Tibial nerve (tissue), 4 donors: ENCODE results near the gene RAD51C. TPM values are rescaled to one million over a fixed set of nuclear protein-coding genes. Genes with fewer than 3 reads are reported as not detected.
A peak's percentile ranks its signal among the peaks of the same experiment; 100 is the strongest.
"Not testable (repeated sequence)": the region's sequence is repeated elsewhere in the genome, so short reads cannot be mapped to it uniquely, and the experiment has no call there.

ENCODE experiments used
- DNase-seq, 2 donors: peaks; one replicate each; pipeline ENCODE4 v3.0.0-alpha.2; 2019; ENCODE audit warnings: low spot score in 2 of 2
- H3K27ac ChIP-seq, 4 donors: fragments of 200-600 bp; sonication (generic) in 3 of 4; one replicate each; pipeline ENCODE4 v1.5.1; 2017 to 2019; ENCODE audit warnings: mild to moderate bottlenecking in 1 of 4
- H3K27me3 ChIP-seq, 2 donors: fragments of 200-600 bp; sonication (generic) in 1 of 2; one replicate each; pipeline versions ENCODE4 v1.5.1 to v1.6.0; 2017 to 2019
- H3K36me3 ChIP-seq, 3 donors: fragments of 200-600 bp; sonication (generic); one replicate each; pipeline ENCODE4 v1.5.1; 2018 to 2019
- H3K4me1 ChIP-seq, 4 donors: fragments of 200-600 bp; sonication (generic) in 3 of 4; one replicate each; pipeline ENCODE4 v1.5.1; 2017 to 2019
- H3K4me3 ChIP-seq, 4 donors: fragments of 200-600 bp; sonication (generic) in 3 of 4; one replicate each; pipeline ENCODE4 v1.5.1; 2017 to 2019; ENCODE audit warnings: mild to moderate bottlenecking in 1 of 4, moderate library complexity in 1 of 4
- H3K9me3 ChIP-seq, 4 donors: fragments of 200-600 bp; sonication (generic) in 3 of 4; one replicate each; pipeline ENCODE4 v1.5.1; 2017 to 2019
- CTCF ChIP-seq, 5 experiments: fragments of 200-600 bp in 3 of 5; fragments of 450-650 bp in 2 of 5; sonication (generic) in 3 of 5; IDR thresholded peaks; one replicate each; pipeline ENCODE4 v1.5.1; 2016 to 2019; ENCODE audit warnings: antibody characterized with exemption in 5 of 5, mild to moderate bottlenecking in 3 of 5, moderate library complexity in 2 of 5
- EP300 ChIP-seq, 2 donors: sonication (generic); formaldehyde crosslinking; IDR thresholded peaks; one replicate each; pipeline ENCODE4 v1.6.1; 2017; ENCODE audit warnings: antibody characterized with exemption in 2 of 2, mild to moderate bottlenecking in 1 of 2
- POLR2A ChIP-seq, 2 donors: fragments of 450-650 bp; IDR thresholded peaks; one replicate each; pipeline ENCODE4 v1.6.1; 2017; ENCODE audit warnings: antibody characterized with exemption in 2 of 2, mild to moderate bottlenecking in 2 of 2, moderate library complexity in 2 of 2
- WGBS, 2 donors: methylation state at CpG; one replicate each; pipeline ENCODE4 v1.1.5; 2018; 5-methylcytosine and 5-hydroxymethylcytosine counted together
- total RNA-seq, 4 donors: library from RNA; depleted of rRNA; stranded (reverse); fragments of >200 nt; gene quantifications; one replicate each; pipeline ENCODE4 v1.1.0, GENCODE V29; 2016

The RAD51C gene
- total RNA-seq: 10 to 100 TPM; 10.3 to 18.8 (median 13.5) TPM

DNA sequence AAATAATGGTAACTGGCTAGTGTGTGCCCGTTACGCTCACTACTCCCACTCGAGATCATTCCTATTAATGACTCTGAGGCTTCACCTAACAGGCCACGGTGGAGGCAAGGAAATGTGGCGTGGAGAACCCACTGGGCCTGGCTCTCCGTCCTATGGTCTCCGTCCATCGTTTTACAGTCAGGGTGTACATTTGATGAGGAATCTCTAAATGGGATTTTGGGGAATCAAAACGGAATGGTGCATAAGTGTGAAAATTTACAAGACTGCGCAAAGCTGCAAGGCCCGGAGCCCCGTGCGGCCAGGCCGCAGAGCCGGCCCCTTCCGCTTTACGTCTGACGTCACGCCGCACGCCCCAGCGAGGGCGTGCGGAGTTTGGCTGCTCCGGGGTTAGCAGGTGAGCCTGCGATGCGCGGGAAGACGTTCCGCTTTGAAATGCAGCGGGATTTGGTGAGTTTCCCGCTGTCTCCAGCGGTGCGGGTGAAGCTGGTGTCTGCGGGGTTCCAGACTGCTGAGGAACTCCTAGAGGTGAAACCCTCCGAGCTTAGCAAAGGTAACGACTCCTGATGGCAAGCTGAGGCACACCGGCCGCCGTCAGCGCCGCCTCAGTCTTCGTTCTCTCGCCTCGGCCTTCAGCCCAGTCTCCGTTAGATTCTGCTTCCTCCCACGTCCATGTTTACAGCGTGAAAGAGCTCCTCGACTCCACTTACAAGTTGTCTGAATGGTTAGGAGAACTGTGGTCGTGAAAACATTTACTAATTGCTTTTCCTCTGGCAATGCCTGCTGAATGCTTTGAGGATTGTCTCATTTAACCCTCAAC lies at the start of gene RAD51C:
Gene RAD51C, plus strand, starts transcription at position 364 of the 817 bp plus-strand sequence. Its CDS starts 42 bp downstream, at position 406.
- DNase-seq: peak; percentile 52 to 62
- WGBS, 2 donors: 10 to 12% methylated on average over 45 to 50 of the region's 50 CpGs
- no peaks in the 10 kb centered on the region for H3K27me3 ChIP-seq

GRCh38 chr17:58643147-58643546 lies 49.3 kb upstream of the RAD51C start:
- WGBS, 2 donors: 46 to 52% methylated on average over 2 of the region's 2 CpGs
- Histone ChIP-seq H3K9me3 (no peaks in the 10 kb centered on the region), H3K36me3 (no peaks in the 10 kb centered on the region), H3K27me3 (no peaks in the 10 kb centered on the region), H3K27ac (no peak overlapping the region), H3K4me3 (no peak overlapping the region), H3K4me1 (no peaks in the 10 kb centered on the region)
- TF ChIP-seq CTCF (IDR thresholded peaks at IDR 0.05) (no peak), EP300 (IDR thresholded peaks at IDR 0.05) (no peak)
- DNase-seq: no peak

More for the DNA sequence above, at the start of gene RAD51C:
- TF ChIP-seq EP300 (IDR thresholded peaks at IDR 0.05) (peak; percentile 18 to 88), CTCF (IDR thresholded peaks at IDR 0.05) (peak in 1 of 5 experiments; percentile 22), POLR2A (IDR thresholded peaks at IDR 0.05) (peak; percentile 52 to 56)
- Histone ChIP-seq H3K4me1 (peaks cover 0 to 14% (median 7%) of the 10 kb centered on the region in 4 donors), H3K36me3 (peaks cover 0 to 18% (median 0%) of the 10 kb centered on the region in 3 donors), H3K9me3 (no peaks in the 10 kb centered on the region), H3K4me3 (peak within 1 kb of the TSS; percentile 49 to 89 (median 69)), H3K27ac (peak within 1 kb of the TSS; percentile 64 to 94 (median 86))

- DNase-seq: no peak
- Histone ChIP-seq H3K27ac (no peak overlapping the region), H3K9me3 (no peaks in the 10 kb centered on the region), H3K4me3 (no peak overlapping the region), H3K27me3 (no peaks in the 10 kb centered on the region), H3K36me3 (no peaks in the 10 kb centered on the region), H3K4me1 (no peaks in the 10 kb centered on the region)
- TF ChIP-seq CTCF (IDR thresholded peaks at IDR 0.05): no peak
- TF ChIP-seq POLR2A (IDR thresholded peaks at IDR 0.05): no peak
- no peak for TF ChIP-seq EP300 (IDR thresholded peaks at IDR 0.05)
Observed at GRCh38 chr17:58648236-58648635, 44.2 kb upstream of the RAD51C start.

GRCh38 chr17:58657962-58658803 lies 34.2 kb upstream of the RAD51C start:
- 48 to 52% methylated on average over 10 of the region's 10 CpGs for WGBS, 2 donors
- not testable (repeated sequence) for H3K36me3 ChIP-seq, H3K9me3 ChIP-seq, H3K4me1 ChIP-seq, H3K27me3 ChIP-seq, DNase-seq
- Histone ChIP-seq H3K27ac (peak overlapping the region; percentile 65 to 83 (median 78)), H3K4me3 (peak overlapping the region in 2 of 4 donors; percentile 31 to 39)

DNA sequence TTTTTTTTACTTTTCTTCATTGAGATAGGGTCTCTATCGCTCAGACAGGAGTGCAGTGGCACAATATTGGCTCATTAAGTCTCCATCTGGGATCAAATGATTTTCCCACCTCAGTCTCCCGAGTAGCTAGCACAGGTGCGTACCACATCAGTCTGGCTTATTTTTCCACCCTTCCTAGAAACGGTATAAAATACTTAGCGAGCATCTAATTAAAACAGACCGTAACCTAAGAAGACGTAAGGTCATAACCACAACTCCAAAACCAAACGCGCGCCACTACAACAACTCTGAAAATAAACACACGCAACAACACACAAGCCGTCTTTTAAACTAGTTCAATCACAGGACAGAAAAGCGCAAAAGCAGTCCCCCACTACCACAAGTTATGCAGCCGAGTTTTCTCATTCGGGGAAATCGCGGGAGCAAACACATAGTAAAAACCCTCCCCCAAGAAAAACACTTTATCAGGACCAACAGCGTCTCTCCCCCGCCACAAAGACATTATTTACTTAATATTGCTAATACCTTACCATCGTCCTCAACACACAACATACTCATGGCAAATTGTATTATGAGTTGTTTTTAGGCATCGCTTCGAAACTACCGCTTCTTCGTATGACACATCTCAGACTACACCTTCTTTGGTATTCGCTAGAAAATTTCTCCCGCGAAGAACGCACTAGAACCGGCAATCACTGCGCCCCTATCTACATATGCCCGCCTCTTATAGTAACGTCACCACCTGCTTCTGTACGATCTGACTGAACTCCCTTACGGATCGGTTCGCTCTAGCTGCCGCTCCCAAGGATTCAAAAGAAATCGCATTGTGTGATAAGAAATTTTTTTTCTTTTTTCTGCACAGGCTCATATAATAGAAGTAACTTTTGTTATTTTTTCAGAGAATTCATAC lies 33.3 kb upstream of the RAD51C start:
- H3K4me3 ChIP-seq: peak overlapping the region; percentile 28 to 39 (median 30)
- H3K9me3 ChIP-seq: no peaks in the 10 kb centered on the region
- no peaks in the 10 kb centered on the region for H3K27me3 ChIP-seq
- TF ChIP-seq EP300 (IDR thresholded peaks at IDR 0.05): peak; percentile 82 to 100
- TF ChIP-seq POLR2A (IDR thresholded peaks at IDR 0.05): peak; percentile 92 to 100
- TF ChIP-seq CTCF (IDR thresholded peaks at IDR 0.05): peak in 1 of 5 experiments; percentile 57
- peak overlapping the region; percentile 65 to 83 (median 78) for H3K27ac ChIP-seq
- DNase-seq: peak; percentile 59 to 90
- peaks cover 0 to 4% (median 0%) of the 10 kb centered on the region in 4 donors for H3K4me1 ChIP-seq
- H3K36me3 ChIP-seq: no peaks in the 10 kb centered on the region
- 2% methylated on average over 38 of the region's 38 CpGs for WGBS, 2 donors

- peak overlapping the region; percentile 65 to 83 (median 78) for H3K27ac ChIP-seq
- peak overlapping the region; percentile 28 to 39 (median 30) for H3K4me3 ChIP-seq
- not testable (repeated sequence) for H3K27me3 ChIP-seq, DNase-seq, H3K4me1 ChIP-seq, H3K9me3 ChIP-seq, H3K36me3 ChIP-seq
- 46% methylated on average over 9 of the region's 9 CpGs for WGBS, 2 donors
Observed at GRCh38 chr17:58659714-58660084, 32.7 kb upstream of the RAD51C start.
